HG02840 (cell line): ENCODE data around the gene MTA1.

Source experiments
- ATAC-seq: cut with Tn5 transposase; IDR thresholded peaks from one replicate; pipeline ENCODE4 v1.9.1; 2021; ENCODE audit warnings: mild to moderate bottlenecking, moderate library complexity, moderate number of reproducible peaks; ENCODE audit not compliant: unreplicated experiment, low FRiP score

MTA1 gene

GRCh38 chr14:105419195-105420091 lies at the start of gene MTA1:
Gene MTA1 (plus strand): TSS chr14:105419827. CDS start chr14:105420036, 209 bp downstream.
- no peak for ATAC-seq

- no peak for ATAC-seq
These were observed 45.2 kb upstream of the MTA1 start for GRCh38 chr14:105374389-105374788.

- ATAC-seq, result no peak
These were observed 44.0 kb upstream of the MTA1 start for GRCh38 chr14:105375635-105376057.

- ATAC-seq, result no peak
These were observed 42.8 kb upstream of the MTA1 start for GRCh38 chr14:105376521-105377440.

- ATAC-seq, result no peak
These were observed 42.0 kb upstream of the MTA1 start for GRCh38 chr14:105377555-105378182.

GRCh38 chr14:105378199-105378598 lies 41.4 kb upstream of the MTA1 start:
- no peak for ATAC-seq

GRCh38 chr14:105378873-105379685 lies 40.5 kb upstream of the MTA1 start:
- ATAC-seq, result no peak

GRCh38 chr14:105379946-105380345 lies 39.7 kb upstream of the MTA1 start:
- ATAC-seq, result no peak

- no peak for ATAC-seq
These were observed 38.9 kb upstream of the MTA1 start for GRCh38 chr14:105380756-105381155.

GRCh38 chr14:105381446-105382342 lies 37.9 kb upstream of the MTA1 start:
- ATAC-seq, result no peak

GRCh38 chr14:105382343-105383082 lies 37.1 kb upstream of the MTA1 start:
- no peak for ATAC-seq

- no peak for ATAC-seq
These were observed 36.4 kb upstream of the MTA1 start for GRCh38 chr14:105383083-105383730.

- ATAC-seq, result no peak
These were observed 35.5 kb upstream of the MTA1 start for GRCh38 chr14:105384041-105384557.

- ATAC-seq, result no peak
These were observed 34.9 kb upstream of the MTA1 start for GRCh38 chr14:105384605-105385321.

GRCh38 chr14:105385322-105385637 lies 34.3 kb upstream of the MTA1 start:
- ATAC-seq, result no peak

GRCh38 chr14:105385698-105386365 lies 33.8 kb upstream of the MTA1 start:
- ATAC-seq, result no peak
